Epithelial cell of esophagus (primary cell): ENCODE results near the gene CCDC43.
A peak's percentile ranks its signal among the peaks of the same experiment; 100 is the strongest.
"Not testable (repeated sequence)": the region's sequence is repeated elsewhere in the genome, so short reads cannot be mapped to it uniquely, and the experiment has no call there.

Experiments used
- DNase-seq: peaks from one replicate; pipeline ENCODE4 v3.0.0; 2010; ENCODE audit warnings: low read depth
- H3K4me3 ChIP-seq: 2 replicates; pipeline ENCODE4 v1.5.1; 2011; ENCODE audit warnings: mild to moderate bottlenecking, low read length, control low read depth
- TF ChIP-seq, protein P1 (sequence below): IDR thresholded peaks from 2 replicates; pipeline ENCODE4 v1.5.1; 2011; ENCODE audit warnings: low read depth, mild to moderate bottlenecking, low read length, control low read depth, inconsistent platforms; ENCODE audit not compliant: insufficient read depth; ENCODE audit errors: missing control alignments

The CCDC43 gene

GRCh38 chr17:44688675-44689476 lies 700 bp downstream of the CCDC43 start:
- H3K4me3 ChIP-seq: peak overlapping the region; percentile 99
- DNase-seq: peak; percentile 6
- TF ChIP-seq, protein P1, sequence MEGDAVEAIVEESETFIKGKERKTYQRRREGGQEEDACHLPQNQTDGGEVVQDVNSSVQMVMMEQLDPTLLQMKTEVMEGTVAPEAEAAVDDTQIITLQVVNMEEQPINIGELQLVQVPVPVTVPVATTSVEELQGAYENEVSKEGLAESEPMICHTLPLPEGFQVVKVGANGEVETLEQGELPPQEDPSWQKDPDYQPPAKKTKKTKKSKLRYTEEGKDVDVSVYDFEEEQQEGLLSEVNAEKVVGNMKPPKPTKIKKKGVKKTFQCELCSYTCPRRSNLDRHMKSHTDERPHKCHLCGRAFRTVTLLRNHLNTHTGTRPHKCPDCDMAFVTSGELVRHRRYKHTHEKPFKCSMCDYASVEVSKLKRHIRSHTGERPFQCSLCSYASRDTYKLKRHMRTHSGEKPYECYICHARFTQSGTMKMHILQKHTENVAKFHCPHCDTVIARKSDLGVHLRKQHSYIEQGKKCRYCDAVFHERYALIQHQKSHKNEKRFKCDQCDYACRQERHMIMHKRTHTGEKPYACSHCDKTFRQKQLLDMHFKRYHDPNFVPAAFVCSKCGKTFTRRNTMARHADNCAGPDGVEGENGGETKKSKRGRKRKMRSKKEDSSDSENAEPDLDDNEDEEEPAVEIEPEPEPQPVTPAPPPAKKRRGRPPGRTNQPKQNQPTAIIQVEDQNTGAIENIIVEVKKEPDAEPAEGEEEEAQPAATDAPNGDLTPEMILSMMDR: no peak

DNA sequence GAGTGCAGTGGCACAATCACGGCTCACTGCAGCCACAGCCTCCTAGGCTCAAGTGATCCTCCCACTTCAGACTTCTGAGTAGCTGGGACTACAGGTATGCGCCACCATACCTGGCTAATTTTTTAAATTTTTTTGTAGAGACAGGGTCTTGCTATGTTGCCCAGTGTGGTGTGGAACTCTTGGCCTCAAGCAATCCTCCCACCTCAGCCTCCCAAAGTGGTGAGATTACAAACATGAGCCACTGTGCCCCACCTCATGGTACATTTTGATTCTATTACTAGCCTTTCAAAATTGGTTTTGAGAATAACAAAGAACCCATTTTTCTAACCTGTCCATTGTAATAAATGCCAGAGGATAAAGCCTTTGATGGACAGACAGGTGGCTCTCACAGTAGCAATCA lies 1.4 kb downstream of the CCDC43 start:
- peak overlapping the region; percentile 99 for H3K4me3 ChIP-seq
- DNase-seq: no peak
- TF ChIP-seq, protein P1: no peak

- no peak for DNase-seq
Measured at GRCh38 chr17:44687756-44688155, 1.8 kb downstream of the CCDC43 start.

GRCh38 chr17:44683303-44683702 lies 6.3 kb downstream of the CCDC43 start:
- DNase-seq, H3K4me3 ChIP-seq: not testable (repeated sequence)

More at GRCh38 chr17:44687756-44688155, 1.8 kb downstream of the CCDC43 start:
- TF ChIP-seq, protein P1: no peak
- H3K4me3 ChIP-seq: no peak overlapping the region

GRCh38 chr17:44677136-44677535 lies 12.4 kb downstream of the CCDC43 start:
- TF ChIP-seq, protein P1: no peak
- no peak overlapping the region for H3K4me3 ChIP-seq
- no peak for DNase-seq

GRCh38 chr17:44673893-44674292 lies 15.7 kb downstream of the CCDC43 start:
- no peak overlapping the region for H3K4me3 ChIP-seq
- DNase-seq: no peak
- TF ChIP-seq, protein P1: no peak

DNA sequence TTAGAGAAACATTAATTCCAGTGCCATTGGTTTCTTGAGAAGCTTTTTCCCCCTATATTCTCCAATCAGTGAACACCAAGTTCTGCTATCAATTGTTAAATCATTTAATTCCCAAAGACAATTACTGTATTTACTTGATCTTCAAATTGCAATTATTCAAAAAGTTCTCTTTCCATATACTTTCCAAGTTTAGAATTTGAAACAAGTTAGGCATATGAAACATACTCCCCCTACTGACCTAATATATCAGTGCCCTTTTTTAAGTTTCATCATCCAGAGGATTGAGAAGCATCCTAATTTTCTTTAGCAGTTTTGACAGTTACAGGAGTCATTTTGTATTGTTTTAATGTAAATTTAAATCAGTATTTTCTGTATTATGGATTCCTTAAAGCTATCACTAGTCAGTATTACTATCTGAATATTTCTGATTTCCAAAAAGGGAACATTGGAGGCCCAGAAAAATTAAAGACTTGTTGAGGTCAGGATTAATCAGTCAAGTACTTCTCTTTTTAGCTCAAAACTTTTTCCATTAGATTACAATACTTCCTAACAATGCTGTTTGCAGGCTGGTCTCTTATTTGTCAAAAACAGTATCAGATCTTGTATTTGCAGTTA lies 17.0 kb downstream of the CCDC43 start:
- peak; percentile 32 for DNase-seq
- TF ChIP-seq, protein P1: peak; percentile 47
- H3K4me3 ChIP-seq: no peak overlapping the region
